ENCODE measurements around the gene MAML3. TPM values are rescaled to one million over a fixed set of nuclear protein-coding genes. Genes with fewer than 3 reads are reported as not detected.

The MAML3 gene
- polyA plus RNA-seq, 2 donors: 3.7 to 3.8 TPM

GRCh38 chr4:139915037-139915436, 238.9 kb downstream of the MAML3 start:
- 65 to 66% methylated on average over 2 of the region's 2 CpGs for WGBS, 2 donors
- no peak overlapping the region for H3K4me3 ChIP-seq (ENCODE audit: low read depth in 1 of 2, low read length in 2 of 2)
- H3K36me3 ChIP-seq (ENCODE audit: control insufficient read depth in 2 of 2, insufficient read depth in 2 of 2, low read length in 1 of 2): no peaks in the 10 kb centered on the region
- H3K4me1 ChIP-seq (ENCODE audit: control insufficient read depth in 2 of 2, insufficient read depth in 2 of 2, low read length in 1 of 2): no peaks in the 10 kb centered on the region
- H3K27me3 ChIP-seq (ENCODE audit: control insufficient read depth in 1 of 2, insufficient read depth in 2 of 2, low read length in 2 of 2): no peaks in the 10 kb centered on the region
- no peak overlapping the region for H3K27ac ChIP-seq (ENCODE audit: low read depth in 2 of 2, low read length in 1 of 2)
- H3K9me3 ChIP-seq (ENCODE audit: control insufficient read depth in 2 of 2, insufficient read depth in 1 of 2, low read depth in 1 of 2, low read length in 1 of 2): no peaks in the 10 kb centered on the region

GRCh38 chr4:139913995-139914598, 239.9 kb downstream of the MAML3 start:
- H3K36me3 ChIP-seq (ENCODE audit: control insufficient read depth in 2 of 2, insufficient read depth in 2 of 2, low read length in 1 of 2): no peaks in the 10 kb centered on the region
- H3K27ac ChIP-seq (ENCODE audit: low read depth in 2 of 2, low read length in 1 of 2): no peak overlapping the region
- H3K27me3 ChIP-seq (ENCODE audit: control insufficient read depth in 1 of 2, insufficient read depth in 2 of 2, low read length in 2 of 2): no peaks in the 10 kb centered on the region
- H3K4me3 ChIP-seq (ENCODE audit: low read depth in 1 of 2, low read length in 2 of 2): no peak overlapping the region
- H3K4me1 ChIP-seq (ENCODE audit: control insufficient read depth in 2 of 2, insufficient read depth in 2 of 2, low read length in 1 of 2): no peaks in the 10 kb centered on the region
- 45 to 57% methylated on average over 5 of the region's 5 CpGs for WGBS, 2 donors
- H3K9me3 ChIP-seq (ENCODE audit: control insufficient read depth in 2 of 2, insufficient read depth in 1 of 2, low read depth in 1 of 2, low read length in 1 of 2): no peaks in the 10 kb centered on the region

GRCh38 chr4:139913398-139913990, 240.5 kb downstream of the MAML3 start:
- H3K27ac ChIP-seq (ENCODE audit: low read depth in 2 of 2, low read length in 1 of 2): no peak overlapping the region
- WGBS, 2 donors: 57 to 68% methylated on average over 8 of the region's 8 CpGs
- no peak overlapping the region for H3K4me3 ChIP-seq (ENCODE audit: low read depth in 1 of 2, low read length in 2 of 2)
- H3K27me3 ChIP-seq (ENCODE audit: control insufficient read depth in 1 of 2, insufficient read depth in 2 of 2, low read length in 2 of 2): no peaks in the 10 kb centered on the region
- no peaks in the 10 kb centered on the region for H3K4me1 ChIP-seq (ENCODE audit: control insufficient read depth in 2 of 2, insufficient read depth in 2 of 2, low read length in 1 of 2)
- H3K36me3 ChIP-seq (ENCODE audit: control insufficient read depth in 2 of 2, insufficient read depth in 2 of 2, low read length in 1 of 2): no peaks in the 10 kb centered on the region
- H3K9me3 ChIP-seq (ENCODE audit: control insufficient read depth in 2 of 2, insufficient read depth in 1 of 2, low read depth in 1 of 2, low read length in 1 of 2): no peaks in the 10 kb centered on the region

DNA sequence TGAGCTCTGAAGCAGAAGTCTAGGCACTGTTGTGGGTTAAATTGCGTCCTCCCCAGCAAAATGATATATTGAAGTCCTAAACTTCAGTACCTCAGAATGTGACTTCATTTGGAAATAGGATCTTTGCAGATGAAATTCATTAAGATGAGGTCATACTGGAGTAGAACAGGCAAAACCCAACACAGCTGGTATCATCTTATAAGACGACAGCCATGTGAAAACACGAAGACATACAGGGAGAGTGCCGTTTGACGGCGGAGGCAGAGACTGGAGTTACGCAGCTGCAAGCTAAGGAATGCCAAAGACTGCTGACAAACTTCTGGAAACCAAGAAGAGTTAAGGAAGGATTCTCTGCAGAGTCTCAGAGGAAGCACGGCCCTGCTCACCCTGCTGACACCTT, 241.5 kb downstream of the MAML3 start:
- H3K9me3 ChIP-seq (ENCODE audit: control insufficient read depth in 2 of 2, insufficient read depth in 1 of 2, low read depth in 1 of 2, low read length in 1 of 2): no peaks in the 10 kb centered on the region
- no peaks in the 10 kb centered on the region for H3K36me3 ChIP-seq (ENCODE audit: control insufficient read depth in 2 of 2, insufficient read depth in 2 of 2, low read length in 1 of 2)
- no peaks in the 10 kb centered on the region for H3K27me3 ChIP-seq (ENCODE audit: control insufficient read depth in 1 of 2, insufficient read depth in 2 of 2, low read length in 2 of 2)
- H3K27ac ChIP-seq (ENCODE audit: low read depth in 2 of 2, low read length in 1 of 2): no peak overlapping the region
- H3K4me1 ChIP-seq (ENCODE audit: control insufficient read depth in 2 of 2, insufficient read depth in 2 of 2, low read length in 1 of 2): no peaks in the 10 kb centered on the region
- no peak overlapping the region for H3K4me3 ChIP-seq (ENCODE audit: low read depth in 1 of 2, low read length in 2 of 2)
- WGBS, 2 donors: 87 to 91% methylated on average over 8 of the region's 8 CpGs

DNA sequence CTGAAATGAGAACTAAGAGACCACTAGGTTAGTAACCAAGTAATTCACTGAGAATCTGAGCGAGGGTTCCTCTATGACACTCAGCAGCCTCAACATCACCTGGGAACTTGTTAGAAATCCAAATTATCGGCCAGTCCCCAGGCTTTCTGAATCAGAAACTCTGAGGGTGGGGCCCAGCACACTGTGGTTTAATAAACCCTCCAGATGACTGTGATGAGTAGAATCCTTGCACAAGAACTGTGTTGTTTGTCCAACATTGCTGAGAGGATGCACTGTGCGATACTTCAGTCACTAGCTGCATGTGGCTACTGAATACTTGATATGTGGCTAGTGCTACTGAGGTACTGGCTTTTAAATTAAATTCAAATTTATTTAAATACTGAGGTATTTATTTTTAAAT, 243.9 kb downstream of the MAML3 start:
- H3K4me3 ChIP-seq (ENCODE audit: low read depth in 1 of 2, low read length in 2 of 2): no peak overlapping the region
- H3K27me3 ChIP-seq (ENCODE audit: control insufficient read depth in 1 of 2, insufficient read depth in 2 of 2, low read length in 2 of 2): no peaks in the 10 kb centered on the region
- no peaks in the 10 kb centered on the region for H3K9me3 ChIP-seq (ENCODE audit: control insufficient read depth in 2 of 2, insufficient read depth in 1 of 2, low read depth in 1 of 2, low read length in 1 of 2)
- no peaks in the 10 kb centered on the region for H3K4me1 ChIP-seq (ENCODE audit: control insufficient read depth in 2 of 2, insufficient read depth in 2 of 2, low read length in 1 of 2)
- H3K27ac ChIP-seq (ENCODE audit: low read depth in 2 of 2, low read length in 1 of 2): no peak overlapping the region
- 92% methylated on average over 3 of the region's 3 CpGs for WGBS, 2 donors
- H3K36me3 ChIP-seq (ENCODE audit: control insufficient read depth in 2 of 2, insufficient read depth in 2 of 2, low read length in 1 of 2): no peaks in the 10 kb centered on the region

- WGBS, 2 donors: 81 to 83% methylated on average over 9 of the region's 9 CpGs
- no peaks in the 10 kb centered on the region for H3K9me3 ChIP-seq (ENCODE audit: control insufficient read depth in 2 of 2, insufficient read depth in 1 of 2, low read depth in 1 of 2, low read length in 1 of 2)
- H3K27ac ChIP-seq (ENCODE audit: low read depth in 2 of 2, low read length in 1 of 2): no peak overlapping the region
- H3K4me1 ChIP-seq (ENCODE audit: control insufficient read depth in 2 of 2, insufficient read depth in 2 of 2, low read length in 1 of 2): no peaks in the 10 kb centered on the region
- no peak overlapping the region for H3K4me3 ChIP-seq (ENCODE audit: low read depth in 1 of 2, low read length in 2 of 2)
- H3K36me3 ChIP-seq (ENCODE audit: control insufficient read depth in 2 of 2, insufficient read depth in 2 of 2, low read length in 1 of 2): no peaks in the 10 kb centered on the region
- H3K27me3 ChIP-seq (ENCODE audit: control insufficient read depth in 1 of 2, insufficient read depth in 2 of 2, low read length in 2 of 2): no peaks in the 10 kb centered on the region
Measured at GRCh38 chr4:139908636-139909437, 245.1 kb downstream of the MAML3 start.

GRCh38 chr4:139907001-139907809, 246.8 kb downstream of the MAML3 start:
- Histone ChIP-seq H3K4me3 (ENCODE audit: low read depth in 1 of 2, low read length in 2 of 2) (no peak overlapping the region), H3K9me3 (ENCODE audit: control insufficient read depth in 2 of 2, insufficient read depth in 1 of 2, low read depth in 1 of 2, low read length in 1 of 2) (no peaks in the 10 kb centered on the region), H3K4me1 (ENCODE audit: control insufficient read depth in 2 of 2, insufficient read depth in 2 of 2, low read length in 1 of 2) (peaks cover 0 to 2% of the 10 kb centered on the region in 2 donors), H3K27me3 (ENCODE audit: control insufficient read depth in 1 of 2, insufficient read depth in 2 of 2, low read length in 2 of 2) (no peaks in the 10 kb centered on the region), H3K36me3 (ENCODE audit: control insufficient read depth in 2 of 2, insufficient read depth in 2 of 2, low read length in 1 of 2) (no peaks in the 10 kb centered on the region), H3K27ac (ENCODE audit: low read depth in 2 of 2, low read length in 1 of 2) (no peak overlapping the region)

DNA sequence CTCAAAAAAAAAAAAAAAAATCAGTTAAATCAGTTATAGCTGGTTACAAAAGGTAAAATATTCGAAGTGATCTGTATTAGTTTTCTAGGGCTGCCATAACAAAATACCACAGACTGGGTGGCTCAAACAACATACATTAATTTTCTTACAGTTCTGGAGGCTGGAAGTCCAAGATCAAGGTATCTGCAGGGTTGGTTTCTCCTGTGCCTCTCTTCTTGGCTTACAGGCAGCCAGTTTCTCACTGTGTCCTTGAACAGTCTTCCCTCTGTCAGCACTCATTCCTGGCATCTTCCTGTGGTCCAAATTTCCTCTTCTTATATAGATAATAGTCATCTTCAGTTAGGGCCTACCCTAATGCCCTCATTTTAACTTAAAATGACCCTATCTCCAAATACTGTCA, 248.5 kb downstream of the MAML3 start:
- no peaks in the 10 kb centered on the region for H3K36me3 ChIP-seq (ENCODE audit: control insufficient read depth in 2 of 2, insufficient read depth in 2 of 2, low read length in 1 of 2)
- 91 to 93% methylated on average over 1 of the region's 1 CpG for WGBS, 2 donors
- peaks cover 0 to 6% of the 10 kb centered on the region in 2 donors for H3K4me1 ChIP-seq (ENCODE audit: control insufficient read depth in 2 of 2, insufficient read depth in 2 of 2, low read length in 1 of 2)
- H3K4me3 ChIP-seq (ENCODE audit: low read depth in 1 of 2, low read length in 2 of 2): no peak overlapping the region
- no peaks in the 10 kb centered on the region for H3K27me3 ChIP-seq (ENCODE audit: control insufficient read depth in 1 of 2, insufficient read depth in 2 of 2, low read length in 2 of 2)
- H3K9me3 ChIP-seq (ENCODE audit: control insufficient read depth in 2 of 2, insufficient read depth in 1 of 2, low read depth in 1 of 2, low read length in 1 of 2): no peaks in the 10 kb centered on the region
- no peak overlapping the region for H3K27ac ChIP-seq (ENCODE audit: low read depth in 2 of 2, low read length in 1 of 2)

DNA sequence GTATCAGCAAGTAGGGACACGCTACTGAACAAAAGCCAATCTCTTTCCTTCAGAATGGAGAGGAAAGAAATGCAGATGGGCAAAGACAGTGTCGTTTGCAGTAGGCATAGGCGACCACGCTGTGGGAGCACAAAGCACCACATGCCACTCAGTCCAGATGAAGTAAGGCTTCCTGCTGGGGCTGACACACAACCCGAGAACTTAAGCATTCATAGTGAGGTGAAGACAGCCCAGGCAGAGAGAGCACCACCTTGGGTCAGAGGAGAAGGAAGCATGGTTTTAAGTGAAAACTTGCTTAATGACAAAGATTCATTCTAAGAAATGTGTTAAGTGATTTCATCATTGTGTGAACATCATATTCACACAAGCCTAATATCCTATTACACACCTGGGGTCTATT, 249.6 kb downstream of the MAML3 start:
- Histone ChIP-seq H3K4me3 (ENCODE audit: low read depth in 1 of 2, low read length in 2 of 2) (no peak overlapping the region), H3K27me3 (ENCODE audit: control insufficient read depth in 1 of 2, insufficient read depth in 2 of 2, low read length in 2 of 2) (no peaks in the 10 kb centered on the region), H3K4me1 (ENCODE audit: control insufficient read depth in 2 of 2, insufficient read depth in 2 of 2, low read length in 1 of 2) (peaks cover 0 to 6% of the 10 kb centered on the region in 2 donors), H3K36me3 (ENCODE audit: control insufficient read depth in 2 of 2, insufficient read depth in 2 of 2, low read length in 1 of 2) (no peaks in the 10 kb centered on the region), H3K9me3 (ENCODE audit: control insufficient read depth in 2 of 2, insufficient read depth in 1 of 2, low read depth in 1 of 2, low read length in 1 of 2) (no peaks in the 10 kb centered on the region), H3K27ac (ENCODE audit: low read depth in 2 of 2, low read length in 1 of 2) (no peak overlapping the region)
- 84 to 93% methylated on average over 5 of the region's 5 CpGs for WGBS, 2 donors
